ENCODE measurements around the gene NUBP2.

DNA sequence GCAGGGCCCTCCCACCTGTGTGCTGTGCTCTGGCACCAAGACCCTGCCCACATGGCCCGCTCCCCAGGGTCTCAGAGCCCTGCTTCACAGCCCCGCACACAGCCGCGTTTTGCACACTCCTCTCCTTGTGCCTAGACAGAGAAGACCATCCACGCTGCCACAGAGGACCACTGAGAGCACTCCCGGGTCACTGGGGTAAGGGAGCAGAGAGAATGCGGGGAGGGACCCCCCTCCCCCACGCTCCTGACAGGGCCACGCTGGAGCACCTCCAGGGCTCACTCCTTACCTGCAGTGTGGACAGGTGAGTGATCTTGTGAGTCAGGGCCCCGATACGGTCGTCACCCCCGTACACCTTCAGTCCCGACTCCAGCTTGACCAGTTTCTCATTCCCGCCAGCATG, 36.9 kb downstream of the NUBP2 start:
- no peak for TF ChIP-seq CSDC2 (CRISPR knock-in tag; IDR thresholded peaks at IDR 0.05)
- TF ChIP-seq OSR1 (CRISPR knock-in tag; IDR thresholded peaks at IDR 0.05), result no peak
- TF ChIP-seq ZNF70 (CRISPR knock-in tag; IDR thresholded peaks at IDR 0.05), result no peak
- TF ChIP-seq, protein P1, sequence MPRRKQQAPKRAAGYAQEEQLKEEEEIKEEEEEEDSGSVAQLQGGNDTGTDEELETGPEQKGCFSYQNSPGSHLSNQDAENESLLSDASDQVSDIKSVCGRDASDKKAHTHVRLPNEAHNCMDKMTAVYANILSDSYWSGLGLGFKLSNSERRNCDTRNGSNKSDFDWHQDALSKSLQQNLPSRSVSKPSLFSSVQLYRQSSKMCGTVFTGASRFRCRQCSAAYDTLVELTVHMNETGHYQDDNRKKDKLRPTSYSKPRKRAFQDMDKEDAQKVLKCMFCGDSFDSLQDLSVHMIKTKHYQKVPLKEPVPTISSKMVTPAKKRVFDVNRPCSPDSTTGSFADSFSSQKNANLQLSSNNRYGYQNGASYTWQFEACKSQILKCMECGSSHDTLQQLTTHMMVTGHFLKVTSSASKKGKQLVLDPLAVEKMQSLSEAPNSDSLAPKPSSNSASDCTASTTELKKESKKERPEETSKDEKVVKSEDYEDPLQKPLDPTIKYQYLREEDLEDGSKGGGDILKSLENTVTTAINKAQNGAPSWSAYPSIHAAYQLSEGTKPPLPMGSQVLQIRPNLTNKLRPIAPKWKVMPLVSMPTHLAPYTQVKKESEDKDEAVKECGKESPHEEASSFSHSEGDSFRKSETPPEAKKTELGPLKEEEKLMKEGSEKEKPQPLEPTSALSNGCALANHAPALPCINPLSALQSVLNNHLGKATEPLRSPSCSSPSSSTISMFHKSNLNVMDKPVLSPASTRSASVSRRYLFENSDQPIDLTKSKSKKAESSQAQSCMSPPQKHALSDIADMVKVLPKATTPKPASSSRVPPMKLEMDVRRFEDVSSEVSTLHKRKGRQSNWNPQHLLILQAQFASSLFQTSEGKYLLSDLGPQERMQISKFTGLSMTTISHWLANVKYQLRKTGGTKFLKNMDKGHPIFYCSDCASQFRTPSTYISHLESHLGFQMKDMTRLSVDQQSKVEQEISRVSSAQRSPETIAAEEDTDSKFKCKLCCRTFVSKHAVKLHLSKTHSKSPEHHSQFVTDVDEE (CRISPR knock-in tag; IDR thresholded peaks at IDR 0.05), result no peak
- TF ChIP-seq, protein P2, sequence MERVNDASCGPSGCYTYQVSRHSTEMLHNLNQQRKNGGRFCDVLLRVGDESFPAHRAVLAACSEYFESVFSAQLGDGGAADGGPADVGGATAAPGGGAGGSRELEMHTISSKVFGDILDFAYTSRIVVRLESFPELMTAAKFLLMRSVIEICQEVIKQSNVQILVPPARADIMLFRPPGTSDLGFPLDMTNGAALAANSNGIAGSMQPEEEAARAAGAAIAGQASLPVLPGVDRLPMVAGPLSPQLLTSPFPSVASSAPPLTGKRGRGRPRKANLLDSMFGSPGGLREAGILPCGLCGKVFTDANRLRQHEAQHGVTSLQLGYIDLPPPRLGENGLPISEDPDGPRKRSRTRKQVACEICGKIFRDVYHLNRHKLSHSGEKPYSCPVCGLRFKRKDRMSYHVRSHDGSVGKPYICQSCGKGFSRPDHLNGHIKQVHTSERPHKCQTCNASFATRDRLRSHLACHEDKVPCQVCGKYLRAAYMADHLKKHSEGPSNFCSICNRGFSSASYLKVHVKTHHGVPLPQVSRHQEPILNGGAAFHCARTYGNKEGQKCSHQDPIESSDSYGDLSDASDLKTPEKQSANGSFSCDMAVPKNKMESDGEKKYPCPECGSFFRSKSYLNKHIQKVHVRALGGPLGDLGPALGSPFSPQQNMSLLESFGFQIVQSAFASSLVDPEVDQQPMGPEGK (CRISPR knock-in tag; IDR thresholded peaks at IDR 0.05; ENCODE audit: borderline replicate concordance), result no peak
